HFF-Myc (cell line): ENCODE data around the gene SRGAP1.
"Not testable (repeated sequence)": the region's sequence is repeated elsewhere in the genome, so short reads cannot be mapped to it uniquely, and the experiment has no call there.

Experiments used
- DNase-seq: peaks from one replicate; pipeline ENCODE4 v3.0.0-alpha.2; 2011; ENCODE audit warnings: low read depth; ENCODE audit errors: extremely low read depth
- H3K4me3 ChIP-seq: replicated peaks from 2 replicates; pipeline ENCODE4 v1.5.1; 2011; ENCODE audit warnings: low read depth, mild to moderate bottlenecking, control low read depth, low read length
- CTCF ChIP-seq: IDR thresholded peaks from 2 replicates; pipeline ENCODE4 v1.5.1; 2012; ENCODE audit warnings: mild to moderate bottlenecking, low read depth, low read length, control low read depth; ENCODE audit errors: missing control alignments

Gene SRGAP1

GRCh38 chr12:64122995-64123394 lies 278.5 kb downstream of the SRGAP1 start:
- TF ChIP-seq CTCF: no peak
- DNase-seq: no peak
- H3K4me3 ChIP-seq: no peak overlapping the region

- no peak for TF ChIP-seq CTCF
- H3K4me3 ChIP-seq: no peak overlapping the region
- no peak for DNase-seq
Observed at GRCh38 chr12:64123448-64123847, 278.9 kb downstream of the SRGAP1 start.

GRCh38 chr12:64124511-64125197 lies 280.2 kb downstream of the SRGAP1 start:
- no peak for TF ChIP-seq CTCF
- no peak overlapping the region for H3K4me3 ChIP-seq
- no peak for DNase-seq

GRCh38 chr12:64125913-64126312 lies 281.4 kb downstream of the SRGAP1 start:
- no peak overlapping the region for H3K4me3 ChIP-seq
- no peak for DNase-seq
- TF ChIP-seq CTCF: no peak

- TF ChIP-seq CTCF: no peak
- H3K4me3 ChIP-seq: no peak overlapping the region
- no peak for DNase-seq
Observed at GRCh38 chr12:64127811-64128210, 283.3 kb downstream of the SRGAP1 start.

GRCh38 chr12:64128366-64128765 lies 283.9 kb downstream of the SRGAP1 start:
- no peak for TF ChIP-seq CTCF
- no peak for DNase-seq

GRCh38 chr12:64130476-64130875 lies 286.0 kb downstream of the SRGAP1 start:
- not testable (repeated sequence) for DNase-seq, H3K4me3 ChIP-seq

More at GRCh38 chr12:64128366-64128765, 283.9 kb downstream of the SRGAP1 start:
- H3K4me3 ChIP-seq: no peak overlapping the region

GRCh38 chr12:64131456-64131855 lies 287.0 kb downstream of the SRGAP1 start:
- DNase-seq, H3K4me3 ChIP-seq: not testable (repeated sequence)

- DNase-seq: not testable (repeated sequence)
Observed at GRCh38 chr12:64132672-64133071, 288.2 kb downstream of the SRGAP1 start.

More at GRCh38 chr12:64132672-64133071, 288.2 kb downstream of the SRGAP1 start:
- H3K4me3 ChIP-seq: not testable (repeated sequence)
